Rectal smooth muscle tissue (tissue), 1 donor: ENCODE results near the gene UQCRHL.

ENCODE experiments used
- H3K27ac ChIP-seq: one replicate; pipeline ENCODE4 v1.7.0; 2013; ENCODE audit warnings: low read depth, low read length, inconsistent platforms
- H3K27me3 ChIP-seq: one replicate; pipeline ENCODE4 v1.7.0; 2013; ENCODE audit warnings: low read length; ENCODE audit not compliant: control insufficient read depth, insufficient read depth
- H3K36me3 ChIP-seq: one replicate; pipeline ENCODE4 v1.7.0; 2013; ENCODE audit warnings: low read length; ENCODE audit not compliant: control insufficient read depth, insufficient read depth
- H3K4me1 ChIP-seq: one replicate; pipeline ENCODE4 v1.7.0; 2013; ENCODE audit warnings: low read length; ENCODE audit not compliant: control insufficient read depth, insufficient read depth
- H3K4me3 ChIP-seq: one replicate; pipeline ENCODE4 v1.7.0; 2013; ENCODE audit warnings: low read length
- H3K9ac ChIP-seq: one replicate; pipeline ENCODE4 v1.7.0; 2013; ENCODE audit warnings: low read length

Gene UQCRHL

GRCh38 chr1:15799928-15800835 is 7.3 kb downstream of the UQCRHL start:
- Histone ChIP-seq H3K27ac (no peak overlapping the region), H3K9ac (no peak overlapping the region), H3K4me3 (no peak overlapping the region), H3K27me3 (no peaks in the 10 kb centered on the region), H3K4me1 (peaks cover 14% of the 10 kb centered on the region), H3K36me3 (no peaks in the 10 kb centered on the region)

GRCh38 chr1:15799004-15799867 is 8.2 kb downstream of the UQCRHL start:
- no peak overlapping the region for H3K27ac ChIP-seq
- no peaks in the 10 kb centered on the region for H3K27me3 ChIP-seq
- H3K4me3 ChIP-seq, result no peak overlapping the region
- peaks cover 14% of the 10 kb centered on the region for H3K4me1 ChIP-seq
- H3K36me3 ChIP-seq, result no peaks in the 10 kb centered on the region
- H3K9ac ChIP-seq, result no peak overlapping the region

- H3K27me3 ChIP-seq, result no peaks in the 10 kb centered on the region
- H3K27ac ChIP-seq, result no peak overlapping the region
- H3K36me3 ChIP-seq, result no peaks in the 10 kb centered on the region
- H3K4me3 ChIP-seq, result no peak overlapping the region
- H3K4me1 ChIP-seq, result peaks cover 14% of the 10 kb centered on the region
- H3K9ac ChIP-seq, result no peak overlapping the region
Measured at GRCh38 chr1:15797614-15798390, 9.6 kb downstream of the UQCRHL start.

- H3K9ac ChIP-seq, result no peak overlapping the region
- H3K27ac ChIP-seq, result no peak overlapping the region
- peaks cover 14% of the 10 kb centered on the region for H3K4me1 ChIP-seq
- H3K27me3 ChIP-seq, result no peaks in the 10 kb centered on the region
- H3K4me3 ChIP-seq, result no peak overlapping the region
- no peaks in the 10 kb centered on the region for H3K36me3 ChIP-seq
Measured at GRCh38 chr1:15796086-15796462, 11.4 kb downstream of the UQCRHL start.

- Histone ChIP-seq H3K9ac (no peak overlapping the region), H3K36me3 (peaks cover 3% of the 10 kb centered on the region), H3K4me3 (no peak overlapping the region), H3K4me1 (no peaks in the 10 kb centered on the region), H3K27me3 (no peaks in the 10 kb centered on the region), H3K27ac (no peak overlapping the region)
Measured at GRCh38 chr1:15788624-15789301, 18.7 kb downstream of the UQCRHL start.

GRCh38 chr1:15786581-15786980 is 20.9 kb downstream of the UQCRHL start:
- H3K9ac ChIP-seq, result no peak overlapping the region
- no peaks in the 10 kb centered on the region for H3K27me3 ChIP-seq
- no peak overlapping the region for H3K4me3 ChIP-seq
- H3K27ac ChIP-seq, result no peak overlapping the region
- H3K4me1 ChIP-seq, result no peaks in the 10 kb centered on the region
- H3K36me3 ChIP-seq, result peaks cover 3% of the 10 kb centered on the region

- H3K27me3 ChIP-seq, result no peaks in the 10 kb centered on the region
- H3K36me3 ChIP-seq, result peaks cover 3% of the 10 kb centered on the region
- no peak overlapping the region for H3K9ac ChIP-seq
- H3K4me3 ChIP-seq, result no peak overlapping the region
- H3K4me1 ChIP-seq, result no peaks in the 10 kb centered on the region
- no peak overlapping the region for H3K27ac ChIP-seq
Measured at GRCh38 chr1:15785683-15786082, 21.8 kb downstream of the UQCRHL start.

- Histone ChIP-seq H3K27me3 (no peaks in the 10 kb centered on the region), H3K4me1 (no peaks in the 10 kb centered on the region), H3K9ac (no peak overlapping the region), H3K4me3 (no peak overlapping the region), H3K36me3 (peaks cover 12% of the 10 kb centered on the region), H3K27ac (no peak overlapping the region)
Measured at GRCh38 chr1:15777909-15778707, 29.3 kb downstream of the UQCRHL start.

- no peaks in the 10 kb centered on the region for H3K4me1 ChIP-seq
- H3K9ac ChIP-seq, result no peak overlapping the region
- H3K4me3 ChIP-seq, result no peak overlapping the region
- no peak overlapping the region for H3K27ac ChIP-seq
- H3K27me3 ChIP-seq, result no peaks in the 10 kb centered on the region
- H3K36me3 ChIP-seq, result peaks cover 25% of the 10 kb centered on the region
Measured at GRCh38 chr1:15775706-15776105, 31.7 kb downstream of the UQCRHL start.

GRCh38 chr1:15771836-15772515 is 35.5 kb downstream of the UQCRHL start:
- Histone ChIP-seq H3K27me3 (no peaks in the 10 kb centered on the region), H3K36me3 (peaks cover 35% of the 10 kb centered on the region), H3K9ac (no peak overlapping the region), H3K4me3 (no peak overlapping the region), H3K4me1 (no peaks in the 10 kb centered on the region), H3K27ac (no peak overlapping the region)
